AG09309 (cell line): Measurements from ENCODE around the gene FNDC3A.

Experiments used
- DNase-seq: peaks from one replicate; pipeline ENCODE4 v3.0.0-alpha.2; 2010; ENCODE audit warnings: low read depth
- H3K4me3 ChIP-seq: 2 replicates; pipeline ENCODE4 v1.5.1; 2011; ENCODE audit warnings: mild to moderate bottlenecking, low read depth, low read length, moderate library complexity; ENCODE audit not compliant: control insufficient read depth
- TF ChIP-seq, protein P1 (sequence below): IDR thresholded peaks from 2 replicates; pipeline ENCODE4 v1.5.1; 2011; ENCODE audit warnings: mild to moderate bottlenecking, low read depth, low read length, inconsistent platforms; ENCODE audit not compliant: insufficient read depth, control insufficient read depth; ENCODE audit errors: missing control alignments

Gene FNDC3A

DNA sequence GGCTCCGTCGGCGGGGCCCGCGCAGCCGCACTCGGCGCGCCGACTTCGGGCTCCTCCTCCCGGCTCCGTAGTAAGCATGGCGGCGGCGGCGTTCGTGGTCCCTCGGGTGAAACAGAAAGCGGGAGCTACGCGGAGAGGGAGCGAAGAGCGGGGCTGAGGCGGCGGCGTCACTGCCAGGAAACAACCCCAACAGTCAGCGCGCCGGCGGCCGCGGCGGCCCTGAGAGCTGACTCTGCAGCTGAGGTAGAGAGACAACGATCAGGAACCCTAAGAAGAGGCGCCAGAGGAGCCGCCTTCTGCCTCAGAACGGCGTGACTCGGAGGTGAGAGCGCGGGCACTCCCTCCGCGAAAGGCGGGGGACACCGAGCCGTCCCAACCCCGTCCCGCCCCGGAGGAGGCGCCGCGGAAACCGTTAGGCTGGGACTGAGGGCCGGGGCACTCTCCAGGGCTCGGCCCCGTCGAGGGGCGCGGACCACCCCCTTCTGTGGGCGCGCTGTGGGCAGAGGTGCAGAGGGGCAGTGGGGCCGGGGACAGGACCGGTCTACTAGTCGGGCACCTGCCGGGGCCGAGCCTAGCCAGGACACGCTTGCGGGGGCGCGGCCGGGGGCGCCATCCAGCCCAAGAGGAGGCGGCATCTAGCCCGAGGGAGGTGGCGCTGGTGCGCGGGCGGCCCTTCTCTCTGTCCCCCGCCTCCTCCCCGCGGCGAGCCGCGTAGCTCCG is at the start of gene FNDC3A:
Gene FNDC3A (plus strand): TSS at position 57 of the 720 bp plus-strand sequence. CDS start 30,279 bp downstream, outside the sequence.
- H3K4me3 ChIP-seq, result peak within 1 kb of the TSS; percentile 86
- no peak for DNase-seq
- TF ChIP-seq, protein P1, sequence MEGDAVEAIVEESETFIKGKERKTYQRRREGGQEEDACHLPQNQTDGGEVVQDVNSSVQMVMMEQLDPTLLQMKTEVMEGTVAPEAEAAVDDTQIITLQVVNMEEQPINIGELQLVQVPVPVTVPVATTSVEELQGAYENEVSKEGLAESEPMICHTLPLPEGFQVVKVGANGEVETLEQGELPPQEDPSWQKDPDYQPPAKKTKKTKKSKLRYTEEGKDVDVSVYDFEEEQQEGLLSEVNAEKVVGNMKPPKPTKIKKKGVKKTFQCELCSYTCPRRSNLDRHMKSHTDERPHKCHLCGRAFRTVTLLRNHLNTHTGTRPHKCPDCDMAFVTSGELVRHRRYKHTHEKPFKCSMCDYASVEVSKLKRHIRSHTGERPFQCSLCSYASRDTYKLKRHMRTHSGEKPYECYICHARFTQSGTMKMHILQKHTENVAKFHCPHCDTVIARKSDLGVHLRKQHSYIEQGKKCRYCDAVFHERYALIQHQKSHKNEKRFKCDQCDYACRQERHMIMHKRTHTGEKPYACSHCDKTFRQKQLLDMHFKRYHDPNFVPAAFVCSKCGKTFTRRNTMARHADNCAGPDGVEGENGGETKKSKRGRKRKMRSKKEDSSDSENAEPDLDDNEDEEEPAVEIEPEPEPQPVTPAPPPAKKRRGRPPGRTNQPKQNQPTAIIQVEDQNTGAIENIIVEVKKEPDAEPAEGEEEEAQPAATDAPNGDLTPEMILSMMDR, result no peak

DNA sequence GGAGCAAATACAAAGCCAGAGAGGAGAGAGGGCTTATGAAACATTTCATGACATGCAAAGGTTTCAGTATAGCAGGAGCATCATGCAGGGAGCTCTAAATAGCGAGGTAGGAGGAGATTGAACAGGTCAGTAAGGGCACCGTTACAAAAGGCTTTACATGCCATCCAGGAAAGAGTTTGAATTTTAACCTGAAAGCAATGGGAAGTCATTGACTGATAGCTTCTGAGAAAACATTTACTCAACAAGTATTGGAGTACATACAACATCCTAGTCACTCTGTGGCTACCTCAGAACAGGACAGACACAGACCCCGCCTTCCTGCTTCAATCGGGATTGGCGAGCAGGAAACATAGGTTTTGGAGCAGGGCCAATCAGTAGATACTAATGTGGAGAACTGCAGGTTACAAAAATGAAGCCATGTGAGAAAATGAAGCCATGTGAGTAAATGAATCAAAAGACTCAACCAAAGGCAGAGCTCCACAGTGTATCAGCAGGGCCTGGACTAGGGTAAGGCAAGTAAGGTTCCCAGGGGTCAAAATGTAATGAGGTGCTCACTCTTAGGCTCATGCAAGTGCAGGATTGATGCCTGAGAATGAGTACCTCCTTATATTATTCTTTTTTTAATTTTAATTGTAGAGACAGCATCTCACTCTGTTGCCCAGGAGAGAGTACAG is 46.8 kb upstream of the FNDC3A start:
- no peak overlapping the region for H3K4me3 ChIP-seq
- no peak for DNase-seq
- TF ChIP-seq, protein P1, result no peak

DNA sequence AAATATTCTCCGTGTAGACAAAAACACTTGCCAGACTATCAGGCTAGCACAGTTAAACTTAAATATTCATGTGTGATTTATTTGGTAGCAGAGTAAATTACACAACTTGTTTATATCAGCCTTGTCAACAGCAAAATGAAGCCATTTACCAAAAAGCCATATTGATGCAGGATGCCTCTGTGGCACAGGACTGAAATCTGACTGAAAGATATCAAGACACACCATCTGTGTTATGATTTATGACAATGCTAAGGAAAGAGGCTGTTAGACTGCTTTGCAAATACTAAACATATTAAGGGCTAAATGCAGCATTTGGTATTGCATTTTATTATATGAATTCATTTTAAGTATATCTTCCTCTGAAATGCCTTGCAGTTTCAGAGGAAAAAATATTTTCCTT is 44.8 kb upstream of the FNDC3A start:
- no peak for DNase-seq
- TF ChIP-seq, protein P1, result no peak
- no peak overlapping the region for H3K4me3 ChIP-seq

- TF ChIP-seq, protein P1, result no peak
- no peak for DNase-seq
- no peak overlapping the region for H3K4me3 ChIP-seq
Measured at GRCh38 chr13:48938308-48938943, 37.3 kb upstream of the FNDC3A start.

DNA sequence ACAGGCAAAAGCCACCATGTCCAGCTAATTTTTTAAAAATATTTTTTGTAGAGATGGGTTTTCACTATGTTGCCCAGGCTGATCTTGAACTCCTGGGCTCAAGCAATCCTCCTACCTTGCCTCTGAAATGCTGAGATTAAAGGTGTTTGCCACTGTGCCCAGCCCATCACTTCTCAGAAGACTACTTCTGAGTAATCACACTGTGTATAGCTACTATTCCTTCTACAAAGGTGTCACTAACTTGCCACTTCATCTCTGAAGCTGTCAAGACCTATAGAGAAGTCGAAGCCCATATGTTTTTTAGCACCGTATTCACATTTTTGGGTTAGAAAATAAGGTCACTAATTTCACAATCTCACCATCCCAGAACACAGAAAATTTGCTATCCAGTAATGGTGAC is 36.0 kb upstream of the FNDC3A start:
- H3K4me3 ChIP-seq, result no peak overlapping the region
- TF ChIP-seq, protein P1, result no peak
- DNase-seq, result no peak

- peak; percentile 17 for DNase-seq
- H3K4me3 ChIP-seq, result no peak overlapping the region
- TF ChIP-seq, protein P1, result no peak
Measured at GRCh38 chr13:48942131-48942530, 33.6 kb upstream of the FNDC3A start.
